ENCODE results near the gene SNCB. TPM values are rescaled to one million over a fixed set of nuclear protein-coding genes. Genes with fewer than 3 reads are reported as not detected.

SNCB gene
- total and polyA plus RNA-seq, 9 donors: 0.13 TPM; not detected in 8

DNA sequence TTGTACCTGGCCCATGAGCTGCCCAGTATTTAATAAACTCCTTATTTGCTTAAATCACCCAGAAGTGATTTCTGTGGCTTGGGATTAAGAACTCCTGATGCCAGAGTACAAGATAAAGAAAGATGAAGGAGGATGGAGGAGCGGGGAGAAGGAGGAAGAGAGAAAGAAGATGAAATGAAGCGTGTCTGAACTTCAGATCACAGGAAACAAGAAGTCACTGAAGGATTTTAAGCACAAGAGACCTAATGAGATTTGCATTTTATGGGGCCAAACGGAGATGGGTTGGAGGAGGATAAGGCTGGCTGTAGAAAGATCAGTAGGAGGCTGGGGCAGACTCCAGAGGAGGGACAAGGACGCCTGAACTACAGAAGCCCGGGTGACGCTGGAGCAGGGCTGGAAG, 3.3 kb upstream of the SNCB start:
- intact Hi-C loops (cut with DNase I): no loop called here
- peaks cover 7% of the 10 kb centered on the region for H3K4me1 ChIP-seq (ENCODE audit: insufficient read depth)
- no peak for TF ChIP-seq POLR2A (IDR thresholded peaks at IDR 0.05)
- TF ChIP-seq EP300 (IDR thresholded peaks at IDR 0.05): no peak
- no peak overlapping the region for H3K4me3 ChIP-seq
- H3K36me3 ChIP-seq: no peaks in the 10 kb centered on the region
- no peak overlapping the region for H3K27ac ChIP-seq
- WGBS, 3 donors: 7 to 11% (median 8%) methylated on average over 6 of the region's 6 CpGs
- no peaks in the 10 kb centered on the region for H3K27me3 ChIP-seq
- no peaks in the 10 kb centered on the region for H3K9me3 ChIP-seq
- DNase-seq: no peak

GRCh38 chr5:176632745-176633144, 2.4 kb upstream of the SNCB start:
- no peak for DNase-seq
- H3K4me1 ChIP-seq (ENCODE audit: insufficient read depth): peaks cover 7% of the 10 kb centered on the region
- no peak overlapping the region for H3K4me3 ChIP-seq
- H3K36me3 ChIP-seq: no peaks in the 10 kb centered on the region
- TF ChIP-seq POLR2A (IDR thresholded peaks at IDR 0.05): no peak
- no peaks in the 10 kb centered on the region for H3K27me3 ChIP-seq
- intact Hi-C loops (cut with DNase I): no loop called here
- no peaks in the 10 kb centered on the region for H3K9me3 ChIP-seq
- WGBS, 3 donors: 70 to 79% (median 71%) methylated on average over 2 of the region's 2 CpGs
- H3K27ac ChIP-seq: no peak overlapping the region

- intact Hi-C loops (cut with DNase I): no loop called here
- TF ChIP-seq, protein P1, sequence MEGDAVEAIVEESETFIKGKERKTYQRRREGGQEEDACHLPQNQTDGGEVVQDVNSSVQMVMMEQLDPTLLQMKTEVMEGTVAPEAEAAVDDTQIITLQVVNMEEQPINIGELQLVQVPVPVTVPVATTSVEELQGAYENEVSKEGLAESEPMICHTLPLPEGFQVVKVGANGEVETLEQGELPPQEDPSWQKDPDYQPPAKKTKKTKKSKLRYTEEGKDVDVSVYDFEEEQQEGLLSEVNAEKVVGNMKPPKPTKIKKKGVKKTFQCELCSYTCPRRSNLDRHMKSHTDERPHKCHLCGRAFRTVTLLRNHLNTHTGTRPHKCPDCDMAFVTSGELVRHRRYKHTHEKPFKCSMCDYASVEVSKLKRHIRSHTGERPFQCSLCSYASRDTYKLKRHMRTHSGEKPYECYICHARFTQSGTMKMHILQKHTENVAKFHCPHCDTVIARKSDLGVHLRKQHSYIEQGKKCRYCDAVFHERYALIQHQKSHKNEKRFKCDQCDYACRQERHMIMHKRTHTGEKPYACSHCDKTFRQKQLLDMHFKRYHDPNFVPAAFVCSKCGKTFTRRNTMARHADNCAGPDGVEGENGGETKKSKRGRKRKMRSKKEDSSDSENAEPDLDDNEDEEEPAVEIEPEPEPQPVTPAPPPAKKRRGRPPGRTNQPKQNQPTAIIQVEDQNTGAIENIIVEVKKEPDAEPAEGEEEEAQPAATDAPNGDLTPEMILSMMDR (IDR thresholded peaks at IDR 0.05): no peak
- TF ChIP-seq POLR2A (IDR thresholded peaks at IDR 0.05): no peak
- H3K9me3 ChIP-seq: no peaks in the 10 kb centered on the region
- no peaks in the 10 kb centered on the region for H3K36me3 ChIP-seq
- H3K4me3 ChIP-seq: no peak overlapping the region
- WGBS, 3 donors: 75 to 80% (median 77%) methylated on average over 7 of the region's 7 CpGs
- no peak for DNase-seq
- H3K27ac ChIP-seq: no peak overlapping the region
- H3K4me1 ChIP-seq (ENCODE audit: insufficient read depth): peaks cover 7% of the 10 kb centered on the region
- H3K27me3 ChIP-seq: no peaks in the 10 kb centered on the region
Observed at GRCh38 chr5:176631383-176632200, 1.3 kb upstream of the SNCB start.

- Histone ChIP-seq H3K4me3 (no peak overlapping the region), H3K27me3 (no peaks in the 10 kb centered on the region)
- WGBS, 3 donors: 4 to 6% (median 4%) methylated on average over 20 of the region's 20 CpGs
Observed at GRCh38 chr5:176630681-176631222, 418 bp upstream of the SNCB start.

GRCh38 chr5:176629317-176629852, 949 bp downstream of the SNCB start:
- WGBS, 3 donors: 3 to 7% (median 5%) methylated on average over 33 to 34 of the region's 34 CpGs
- no peaks in the 10 kb centered on the region for H3K36me3 ChIP-seq
- intact Hi-C loops (cut with DNase I): no loop called here
- no peaks in the 10 kb centered on the region for H3K27me3 ChIP-seq
- no peak for DNase-seq
- peaks cover 7% of the 10 kb centered on the region for H3K4me1 ChIP-seq (ENCODE audit: insufficient read depth)
- H3K4me3 ChIP-seq: no peak overlapping the region
- no peak overlapping the region for H3K27ac ChIP-seq
- TF ChIP-seq EP300 (IDR thresholded peaks at IDR 0.05) (no peak), POLR2A (IDR thresholded peaks at IDR 0.05) (no peak)
- TF ChIP-seq, protein P1 (IDR thresholded peaks at IDR 0.05): no peak
- no peaks in the 10 kb centered on the region for H3K9me3 ChIP-seq

More at GRCh38 chr5:176630681-176631222, 418 bp upstream of the SNCB start:
- no peaks in the 10 kb centered on the region for H3K36me3 ChIP-seq
- no peak for DNase-seq
- TF ChIP-seq EP300 (IDR thresholded peaks at IDR 0.05) (no peak), POLR2A (IDR thresholded peaks at IDR 0.05) (no peak)
- TF ChIP-seq, protein P1 (IDR thresholded peaks at IDR 0.05): no peak
- peaks cover 7% of the 10 kb centered on the region for H3K4me1 ChIP-seq (ENCODE audit: insufficient read depth)
- intact Hi-C loops (cut with DNase I): no loop called here
- H3K9me3 ChIP-seq: no peaks in the 10 kb centered on the region
- H3K27ac ChIP-seq: no peak overlapping the region

Measured in ovary (tissue), 9 donors.